ENCODE data around the gene PDGFB. TPM values are rescaled to one million over a fixed set of nuclear protein-coding genes. Genes with fewer than 3 reads are reported as not detected.

The PDGFB gene
- total RNA-seq, 5 donors from 2014 or later (not counting 1 experiment from before 2014, with no cell fraction given) = 2.9 to 18.3 (median 4.6) TPM

DNA sequence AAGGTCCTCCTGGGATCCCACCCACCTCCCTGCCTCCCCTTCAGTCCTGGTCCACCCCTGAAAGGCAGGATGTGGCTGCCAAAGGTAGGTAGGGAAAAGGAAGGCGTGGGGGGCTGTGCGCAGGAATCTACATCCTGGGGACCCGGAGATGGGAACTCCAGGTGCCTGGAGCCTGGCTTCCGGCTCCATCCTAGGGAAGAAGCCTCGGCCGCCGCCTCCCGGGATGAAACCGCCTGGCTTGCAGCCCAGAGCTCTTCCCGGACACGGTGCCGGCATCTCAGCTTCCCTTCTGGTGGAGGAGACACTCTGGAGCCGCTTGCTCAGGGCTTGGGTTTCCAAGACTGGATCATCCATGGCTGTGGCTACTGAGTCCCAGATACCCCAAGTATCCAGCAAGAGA is 33.3 kb upstream of the PDGFB start:
- Histone ChIP-seq H3K36me3 (ENCODE audit: control insufficient read depth in 2 of 2, extremely low read depth in 1 of 2, insufficient read depth in 1 of 2, low read length in 1 of 2) (no peaks in the 10 kb centered on the region), H3K27me3 (replicated peaks in 1 of 2; ENCODE audit: control insufficient read depth in 2 of 2, extremely low read depth in 1 of 2, insufficient read depth in 2 of 2, low read length in 1 of 2) (peaks cover 0 to 49% of the 10 kb centered on the region in 2 experiments), H3K9me3 (no peaks in the 10 kb centered on the region), H3K27ac (ENCODE audit: low read length) (no peak overlapping the region), H3K4me3 (ENCODE audit: control insufficient read depth in 1 of 2, extremely low read depth in 1 of 2, low read length in 1 of 2) (no peak overlapping the region), H3K4me1 (ENCODE audit: control insufficient read depth in 1 of 2, extremely low read depth in 1 of 2, insufficient read depth in 2 of 2, low read length in 2 of 2) (no peaks in the 10 kb centered on the region)
- H3K9me3 Mint-ChIP-seq = peaks cover 0 to 3% (median 0%) of the 10 kb centered on the region in 3 donors
- no peak overlapping the region for H3K4me3 Mint-ChIP-seq
- DNase-seq (no peak), ATAC-seq (replicated peaks in 1 of 4) (no peak)
- H3K27me3 Mint-ChIP-seq = peaks cover 0 to 12% of the 10 kb centered on the region in 2 donors
- ChIA-PET POLR2A (no interaction called here), CTCF (no interaction called here)
- H3K36me3 Mint-ChIP-seq = no peaks in the 10 kb centered on the region
- no peak overlapping the region for H3K27ac Mint-ChIP-seq
- H3K4me1 Mint-ChIP-seq = peaks cover 0 to 5% (median 0%) of the 10 kb centered on the region in 3 donors
- 63% methylated on average over 6 of the region's 13 CpGs for WGBS (ENCODE audit: insufficient coverage)

DNA sequence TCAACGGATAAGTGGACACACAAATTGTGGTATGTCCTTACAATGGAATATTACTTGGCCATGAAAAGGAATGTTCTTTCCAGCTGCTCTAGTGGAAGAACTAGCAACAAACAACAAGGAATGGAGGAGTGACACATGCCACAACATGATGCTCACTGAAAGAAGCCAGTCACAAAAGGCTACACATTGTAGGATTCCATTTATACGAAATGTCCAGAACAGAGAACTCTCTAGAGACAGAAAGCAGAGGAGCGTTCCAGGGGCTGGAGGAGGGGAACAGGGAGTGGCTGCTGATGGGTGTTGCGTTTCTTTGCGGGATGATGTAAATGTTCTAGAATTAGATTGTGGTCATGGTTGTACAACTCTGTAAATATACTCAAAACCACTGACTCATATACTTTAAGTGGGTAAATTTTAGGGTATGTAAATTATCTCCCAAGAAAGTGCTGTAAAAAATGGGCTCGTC is 32.4 kb upstream of the PDGFB start:
- CTCF ChIA-PET = no interaction called here
- no peaks in the 10 kb centered on the region for H3K36me3 ChIP-seq (ENCODE audit: control insufficient read depth in 2 of 2, extremely low read depth in 1 of 2, insufficient read depth in 1 of 2, low read length in 1 of 2)
- H3K36me3 Mint-ChIP-seq = no peaks in the 10 kb centered on the region
- H3K9me3 ChIP-seq = no peaks in the 10 kb centered on the region
- no peak overlapping the region for H3K4me3 Mint-ChIP-seq
- H3K27ac ChIP-seq (ENCODE audit: low read length) = no peak overlapping the region
- no peak overlapping the region for H3K27ac Mint-ChIP-seq
- WGBS (ENCODE audit: insufficient coverage) = 92% methylated on average over 2 of the region's 6 CpGs
- no peak for DNase-seq
- peaks cover 0 to 3% (median 0%) of the 10 kb centered on the region in 3 donors for H3K9me3 Mint-ChIP-seq
- POLR2A ChIA-PET = no interaction called here
- H3K4me3 ChIP-seq (ENCODE audit: control insufficient read depth in 1 of 2, extremely low read depth in 1 of 2, low read length in 1 of 2) = no peak overlapping the region
- ATAC-seq (replicated peaks in 1 of 4) = no peak
- no peaks in the 10 kb centered on the region for H3K4me1 ChIP-seq (ENCODE audit: control insufficient read depth in 1 of 2, extremely low read depth in 1 of 2, insufficient read depth in 2 of 2, low read length in 2 of 2)
- peaks cover 0 to 43% of the 10 kb centered on the region in 2 experiments for H3K27me3 ChIP-seq (replicated peaks in 1 of 2; ENCODE audit: control insufficient read depth in 2 of 2, extremely low read depth in 1 of 2, insufficient read depth in 2 of 2, low read length in 1 of 2)
- peaks cover 0 to 5% (median 0%) of the 10 kb centered on the region in 3 donors for H3K4me1 Mint-ChIP-seq
- peaks cover 0 to 10% of the 10 kb centered on the region in 2 donors for H3K27me3 Mint-ChIP-seq

DNA sequence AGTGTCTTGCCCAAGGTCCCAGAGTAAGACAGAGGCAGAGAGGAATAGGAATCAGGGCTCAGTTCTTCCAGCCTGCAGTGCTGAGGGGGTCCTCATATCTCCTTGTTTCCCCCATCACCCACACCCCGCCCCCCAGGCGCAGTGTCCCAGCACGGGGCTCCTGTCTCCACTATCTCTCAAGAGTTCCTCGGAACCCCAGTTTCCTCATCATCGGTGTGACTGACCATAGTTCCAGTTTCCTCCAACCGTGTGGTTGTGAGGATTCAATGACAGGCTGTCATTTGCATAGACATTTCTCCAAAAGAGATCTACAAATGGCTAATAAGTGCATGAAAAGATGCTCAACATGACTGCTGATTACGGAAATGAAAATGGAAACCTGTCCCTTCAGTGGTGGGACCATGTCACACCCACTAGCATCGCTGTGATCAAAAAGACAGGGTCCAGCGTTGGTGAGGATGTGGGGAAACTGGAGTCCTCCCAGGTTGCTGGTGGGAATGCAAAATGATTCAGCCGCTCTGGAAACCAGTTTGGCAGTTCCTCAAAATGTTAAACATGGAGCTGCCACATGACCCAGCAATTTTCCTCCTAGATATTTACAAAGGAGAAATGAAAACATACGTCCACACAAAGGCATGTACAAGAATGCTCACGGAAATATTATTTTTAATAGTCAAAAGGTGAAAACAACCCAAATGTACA is 31.8 kb upstream of the PDGFB start:
- no peaks in the 10 kb centered on the region for H3K4me1 ChIP-seq (ENCODE audit: control insufficient read depth in 1 of 2, extremely low read depth in 1 of 2, insufficient read depth in 2 of 2, low read length in 2 of 2)
- Mint-ChIP-seq H3K36me3 (no peaks in the 10 kb centered on the region), H3K4me1 (peaks cover 0 to 5% (median 0%) of the 10 kb centered on the region in 3 donors), H3K4me3 (no peak overlapping the region), H3K27ac (no peak overlapping the region), H3K27me3 (peaks cover 0 to 10% of the 10 kb centered on the region in 2 donors), H3K9me3 (peaks cover 0 to 3% (median 0%) of the 10 kb centered on the region in 3 donors)
- DNase-seq = no peak
- no peak overlapping the region for H3K27ac ChIP-seq (ENCODE audit: low read length)
- 79% methylated on average over 7 of the region's 12 CpGs for WGBS (ENCODE audit: insufficient coverage)
- no peaks in the 10 kb centered on the region for H3K9me3 ChIP-seq
- no peak for ATAC-seq (replicated peaks in 1 of 4)
- ChIA-PET CTCF (no interaction called here), POLR2A (no interaction called here)
- H3K36me3 ChIP-seq (ENCODE audit: control insufficient read depth in 2 of 2, extremely low read depth in 1 of 2, insufficient read depth in 1 of 2, low read length in 1 of 2) = no peaks in the 10 kb centered on the region
- no peak overlapping the region for H3K4me3 ChIP-seq (ENCODE audit: control insufficient read depth in 1 of 2, extremely low read depth in 1 of 2, low read length in 1 of 2)
- peaks cover 0 to 43% of the 10 kb centered on the region in 2 experiments for H3K27me3 ChIP-seq (replicated peaks in 1 of 2; ENCODE audit: control insufficient read depth in 2 of 2, extremely low read depth in 1 of 2, insufficient read depth in 2 of 2, low read length in 1 of 2)

DNA sequence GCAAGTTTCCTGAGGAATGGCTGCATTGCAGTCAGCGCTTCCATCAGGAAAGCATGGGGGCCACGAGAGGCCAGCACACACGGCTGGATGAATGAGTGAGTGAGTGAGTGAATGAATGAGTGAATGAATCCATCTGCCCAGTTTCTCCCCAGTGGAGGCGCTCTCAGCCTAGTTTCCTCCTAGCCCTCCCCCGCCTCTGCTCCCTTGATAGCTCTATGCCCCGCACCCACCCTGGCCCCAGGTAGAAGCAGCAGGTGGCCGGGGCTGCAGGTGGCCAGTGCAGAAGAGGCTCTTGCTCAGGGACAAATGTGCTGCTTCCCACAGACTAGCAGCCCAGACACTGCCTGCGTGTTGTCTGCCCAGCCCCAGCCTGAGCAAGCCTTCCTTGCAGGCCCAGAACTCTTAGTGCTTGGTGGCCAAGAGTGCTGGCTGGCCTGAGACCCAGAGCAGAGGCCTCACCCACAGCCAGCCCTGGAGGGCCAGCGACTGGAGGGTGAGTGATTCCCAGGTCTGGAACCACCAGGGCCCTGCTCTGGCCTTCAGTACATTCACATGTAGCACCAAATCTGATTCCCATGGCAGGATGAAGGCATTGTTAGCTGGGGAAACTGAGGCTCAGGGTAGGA is 31.1 kb upstream of the PDGFB start:
- POLR2A ChIA-PET = no interaction called here
- Mint-ChIP-seq H3K9me3 (peaks cover 0 to 3% (median 0%) of the 10 kb centered on the region in 3 donors), H3K27me3 (peaks cover 0 to 10% of the 10 kb centered on the region in 2 donors), H3K4me1 (no peaks in the 10 kb centered on the region), H3K36me3 (no peaks in the 10 kb centered on the region), H3K27ac (no peak overlapping the region), H3K4me3 (no peak overlapping the region)
- Histone ChIP-seq H3K4me3 (ENCODE audit: control insufficient read depth in 1 of 2, extremely low read depth in 1 of 2, low read length in 1 of 2) (no peak overlapping the region), H3K36me3 (ENCODE audit: control insufficient read depth in 2 of 2, extremely low read depth in 1 of 2, insufficient read depth in 1 of 2, low read length in 1 of 2) (no peaks in the 10 kb centered on the region), H3K9me3 (no peaks in the 10 kb centered on the region), H3K27ac (ENCODE audit: low read length) (no peak overlapping the region), H3K27me3 (replicated peaks in 1 of 2; ENCODE audit: control insufficient read depth in 2 of 2, extremely low read depth in 1 of 2, insufficient read depth in 2 of 2, low read length in 1 of 2) (peaks cover 0 to 43% of the 10 kb centered on the region in 2 experiments), H3K4me1 (ENCODE audit: control insufficient read depth in 1 of 2, extremely low read depth in 1 of 2, insufficient read depth in 2 of 2, low read length in 2 of 2) (no peaks in the 10 kb centered on the region)
- WGBS (ENCODE audit: insufficient coverage) = 87% methylated on average over 9 of the region's 9 CpGs
- CTCF ChIA-PET = no interaction called here
- DNase-seq (no peak), ATAC-seq (replicated peaks in 1 of 4) (no peak)

DNA sequence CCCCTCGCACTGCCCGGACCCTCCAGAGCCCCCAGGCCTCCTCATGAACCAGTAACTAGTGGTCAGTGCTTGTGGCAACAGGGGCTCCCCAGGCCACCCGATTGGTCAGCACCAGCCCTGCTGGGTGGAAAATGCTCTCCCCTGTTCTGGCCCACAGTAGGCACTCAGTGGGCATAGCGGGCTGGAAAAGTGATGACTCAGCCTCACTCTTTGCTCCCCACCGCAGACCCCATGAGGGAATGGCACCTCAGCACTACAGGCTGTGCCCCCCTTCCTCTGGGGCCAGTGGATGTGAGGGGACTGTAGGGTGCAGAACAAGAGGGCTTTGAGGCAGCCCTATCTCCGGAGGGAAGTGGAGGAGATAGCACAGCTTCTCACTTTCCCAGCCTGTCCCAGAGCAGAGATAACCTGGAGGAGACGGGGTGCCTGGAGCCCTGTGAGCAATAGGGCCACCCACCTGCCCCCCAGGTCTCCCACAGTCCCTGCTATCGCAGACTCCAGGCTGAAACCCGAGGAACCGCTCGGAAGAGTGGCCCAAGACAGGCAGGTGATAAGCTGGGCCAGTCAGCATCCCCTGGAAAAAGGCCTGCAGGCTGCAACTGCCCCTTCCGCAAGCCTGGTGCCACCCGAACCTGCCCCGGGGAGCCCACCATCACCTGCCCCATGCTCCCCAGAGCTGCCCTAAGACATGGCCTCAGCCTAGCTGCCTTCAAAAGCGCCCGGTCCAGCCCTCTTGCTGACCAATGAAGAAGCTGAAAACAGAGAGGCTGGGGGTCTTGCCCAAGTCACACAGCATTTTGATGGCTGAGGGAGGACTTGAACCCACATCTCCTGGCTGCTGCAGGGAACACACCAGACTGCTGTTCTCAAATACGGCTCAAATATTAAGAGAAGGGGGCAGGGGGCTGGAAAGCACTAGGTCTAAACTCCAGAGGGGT is 29.4 kb upstream of the PDGFB start:
- ChIA-PET POLR2A (no interaction called here), CTCF (no interaction called here)
- H3K9me3 ChIP-seq = no peaks in the 10 kb centered on the region
- no peaks in the 10 kb centered on the region for H3K36me3 Mint-ChIP-seq
- WGBS (ENCODE audit: insufficient coverage) = 86% methylated on average over 14 of the region's 17 CpGs
- peaks cover 0 to 4% of the 10 kb centered on the region in 2 donors for H3K27me3 Mint-ChIP-seq
- H3K4me3 Mint-ChIP-seq = no peak overlapping the region
- no peak overlapping the region for H3K27ac Mint-ChIP-seq
- H3K9me3 Mint-ChIP-seq = peaks cover 0 to 3% (median 0%) of the 10 kb centered on the region in 3 donors
- H3K4me3 ChIP-seq (ENCODE audit: control insufficient read depth in 1 of 2, extremely low read depth in 1 of 2, low read length in 1 of 2) = no peak overlapping the region
- no peaks in the 10 kb centered on the region for H3K4me1 ChIP-seq (ENCODE audit: control insufficient read depth in 1 of 2, extremely low read depth in 1 of 2, insufficient read depth in 2 of 2, low read length in 2 of 2)
- no peaks in the 10 kb centered on the region for H3K36me3 ChIP-seq (ENCODE audit: control insufficient read depth in 2 of 2, extremely low read depth in 1 of 2, insufficient read depth in 1 of 2, low read length in 1 of 2)
- peaks cover 0 to 41% of the 10 kb centered on the region in 2 experiments for H3K27me3 ChIP-seq (replicated peaks in 1 of 2; ENCODE audit: control insufficient read depth in 2 of 2, extremely low read depth in 1 of 2, insufficient read depth in 2 of 2, low read length in 1 of 2)
- DNase-seq = no peak
- no peak for ATAC-seq (replicated peaks in 1 of 4)
- no peak overlapping the region for H3K27ac ChIP-seq (ENCODE audit: low read length)
- no peaks in the 10 kb centered on the region for H3K4me1 Mint-ChIP-seq

DNA sequence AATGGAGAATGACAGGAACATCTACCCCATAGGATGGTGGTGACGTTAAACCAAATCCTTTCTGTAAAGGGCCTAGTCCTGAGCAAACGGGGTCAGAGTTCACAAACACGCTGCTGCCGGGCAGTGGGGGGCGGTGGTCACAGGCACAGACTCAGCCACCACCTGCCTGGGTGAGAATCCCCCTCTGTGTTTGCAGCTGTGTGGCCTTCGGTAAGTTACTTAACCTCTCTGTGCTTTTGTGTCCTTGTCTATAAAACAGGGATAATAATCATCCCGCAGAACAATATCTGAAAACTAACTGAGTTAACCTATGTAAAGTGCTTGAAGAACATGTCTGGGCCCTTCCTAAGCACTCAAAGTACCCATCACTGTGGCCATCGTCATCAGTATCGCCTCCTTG is 26.0 kb upstream of the PDGFB start:
- DNase-seq (no peak), ATAC-seq (replicated peaks in 1 of 4) (no peak)
- H3K4me3 ChIP-seq (ENCODE audit: control insufficient read depth in 1 of 2, extremely low read depth in 1 of 2, low read length in 1 of 2) = no peak overlapping the region
- no peak overlapping the region for H3K4me3 Mint-ChIP-seq
- CTCF ChIA-PET = no interaction called here
- 100% methylated on average over 2 of the region's 9 CpGs for WGBS (ENCODE audit: insufficient coverage)
- H3K36me3 Mint-ChIP-seq = no peaks in the 10 kb centered on the region
- POLR2A ChIA-PET = no interaction called here
- no peaks in the 10 kb centered on the region for H3K9me3 ChIP-seq
- peaks cover 0 to 16% of the 10 kb centered on the region in 2 experiments for H3K27me3 ChIP-seq (replicated peaks in 1 of 2; ENCODE audit: control insufficient read depth in 2 of 2, extremely low read depth in 1 of 2, insufficient read depth in 2 of 2, low read length in 1 of 2)
- no peaks in the 10 kb centered on the region for H3K36me3 ChIP-seq (ENCODE audit: control insufficient read depth in 2 of 2, extremely low read depth in 1 of 2, insufficient read depth in 1 of 2, low read length in 1 of 2)
- peaks cover 0 to 2% (median 0%) of the 10 kb centered on the region in 3 donors for H3K4me1 Mint-ChIP-seq
- no peak overlapping the region for H3K27ac Mint-ChIP-seq
- H3K4me1 ChIP-seq (ENCODE audit: control insufficient read depth in 1 of 2, extremely low read depth in 1 of 2, insufficient read depth in 2 of 2, low read length in 2 of 2) = no peaks in the 10 kb centered on the region
- H3K27ac ChIP-seq (ENCODE audit: low read length) = no peak overlapping the region
- no peaks in the 10 kb centered on the region for H3K27me3 Mint-ChIP-seq
- no peaks in the 10 kb centered on the region for H3K9me3 Mint-ChIP-seq

All from T-cell (primary cell).